ENCODE data around the gene TRAM2.

Gene TRAM2

GRCh38 chr6:52527436-52527835, 49.4 kb downstream of the TRAM2 start:
- DNase-seq (ENCODE audit: low read depth) = no peak

GRCh38 chr6:52526634-52527033, 50.2 kb downstream of the TRAM2 start:
- no peak for DNase-seq (ENCODE audit: low read depth)

GRCh38 chr6:52524918-52525317, 51.9 kb downstream of the TRAM2 start:
- no peak for DNase-seq (ENCODE audit: low read depth)

GRCh38 chr6:52523378-52524142, 53.3 kb downstream of the TRAM2 start:
- DNase-seq (ENCODE audit: low read depth) = no peak

GRCh38 chr6:52522655-52523054, 54.2 kb downstream of the TRAM2 start:
- DNase-seq (ENCODE audit: low read depth) = no peak

- DNase-seq (ENCODE audit: low read depth) = no peak
These were observed 54.7 kb downstream of the TRAM2 start for GRCh38 chr6:52522151-52522626.

GRCh38 chr6:52519618-52520017, 57.2 kb downstream of the TRAM2 start:
- DNase-seq (ENCODE audit: low read depth) = no peak

GRCh38 chr6:52518279-52518945, 58.4 kb downstream of the TRAM2 start:
- DNase-seq (ENCODE audit: low read depth) = no peak

- DNase-seq (ENCODE audit: low read depth) = peak; percentile 40
These were observed 59.2 kb downstream of the TRAM2 start for GRCh38 chr6:52517502-52518278.

GRCh38 chr6:52516943-52517342, 59.9 kb downstream of the TRAM2 start:
- DNase-seq (ENCODE audit: low read depth) = no peak

GRCh38 chr6:52516269-52516668, 60.6 kb downstream of the TRAM2 start:
- no peak for DNase-seq (ENCODE audit: low read depth)

- DNase-seq (ENCODE audit: low read depth) = no peak
These were observed 61.5 kb downstream of the TRAM2 start for GRCh38 chr6:52515219-52515960.

- no peak for DNase-seq (ENCODE audit: low read depth)
These were observed 62.3 kb downstream of the TRAM2 start for GRCh38 chr6:52514514-52514913.

- no peak for DNase-seq (ENCODE audit: low read depth)
These were observed 63.0 kb downstream of the TRAM2 start for GRCh38 chr6:52513896-52514295.

GRCh38 chr6:52513464-52513863, 63.4 kb downstream of the TRAM2 start:
- DNase-seq (ENCODE audit: low read depth) = no peak

- DNase-seq (ENCODE audit: low read depth) = no peak
These were observed 64.7 kb downstream of the TRAM2 start for GRCh38 chr6:52512199-52512598.

- DNase-seq (ENCODE audit: low read depth) = no peak
These were observed 65.2 kb downstream of the TRAM2 start for GRCh38 chr6:52511572-52512151.

- DNase-seq (ENCODE audit: low read depth) = no peak
These were observed 65.7 kb downstream of the TRAM2 start for GRCh38 chr6:52511163-52511562.

- no peak for DNase-seq (ENCODE audit: low read depth)
These were observed 66.7 kb downstream of the TRAM2 start for GRCh38 chr6:52510213-52510562.

GRCh38 chr6:52509281-52510212, 67.3 kb downstream of the TRAM2 start:
- no peak for DNase-seq (ENCODE audit: low read depth)
